ENCODE data around the gene NUDT2.
A peak's percentile ranks its signal among the peaks of the same experiment; 100 is the strongest.
"Not testable (repeated sequence)": the region's sequence is repeated elsewhere in the genome, so short reads cannot be mapped to it uniquely, and the experiment has no call there.

The NUDT2 gene

GRCh38 chr9:34328987-34329832 lies at the start of gene NUDT2, which contains the start of gene KIF24:
Gene NUDT2 (plus strand): TSS chr9:34329569. CDS start chr9:34339040, 9,471 bp downstream.
Gene KIF24 (minus strand): TSS chr9:34329268. CDS start chr9:34311346, 17,922 bp downstream.
- peaks cover 38% of the 10 kb centered on the region for H3K4me1 Mint-ChIP-seq
- H3K4me3 Mint-ChIP-seq, result peak within 1 kb of the TSS; percentile 96 to 97
- DNase-seq (peak; percentile 95 to 98), ATAC-seq (peak; percentile 97)
- H3K27ac Mint-ChIP-seq, result peak within 1 kb of the TSS; percentile 99 to 100
- no peaks in the 10 kb centered on the region for H3K27me3 Mint-ChIP-seq
- H3K9me3 Mint-ChIP-seq, result no peaks in the 10 kb centered on the region

- ATAC-seq (no peak), DNase-seq (no peak)
- Mint-ChIP-seq H3K4me3 (no peak overlapping the region), H3K27ac (no peak overlapping the region), H3K4me1 (peaks cover 6% of the 10 kb centered on the region), H3K27me3 (no peaks in the 10 kb centered on the region), H3K9me3 (no peaks in the 10 kb centered on the region)
Observed at GRCh38 chr9:34282096-34282495, 47.3 kb upstream of the NUDT2 start.

GRCh38 chr9:34289159-34289558 lies 40.2 kb upstream of the NUDT2 start:
- Mint-ChIP-seq H3K27ac (no peak overlapping the region), H3K27me3 (no peaks in the 10 kb centered on the region), H3K4me3 (no peak overlapping the region), H3K9me3 (no peaks in the 10 kb centered on the region), H3K4me1 (no peaks in the 10 kb centered on the region)
- ATAC-seq (no peak), DNase-seq (no peak)

GRCh38 chr9:34291023-34291422 lies 38.3 kb upstream of the NUDT2 start:
- no peak overlapping the region for H3K4me3 Mint-ChIP-seq
- H3K4me1 Mint-ChIP-seq, result no peaks in the 10 kb centered on the region
- DNase-seq, result no peak
- no peaks in the 10 kb centered on the region for H3K27me3 Mint-ChIP-seq
- H3K27ac Mint-ChIP-seq, result no peak overlapping the region
- no peaks in the 10 kb centered on the region for H3K9me3 Mint-ChIP-seq
- ATAC-seq, result no peak

- Mint-ChIP-seq H3K4me1 (no peaks in the 10 kb centered on the region), H3K9me3 (no peaks in the 10 kb centered on the region), H3K4me3 (no peak overlapping the region), H3K27me3 (no peaks in the 10 kb centered on the region), H3K27ac (no peak overlapping the region)
- DNase-seq (no peak), ATAC-seq (no peak)
Observed at GRCh38 chr9:34291423-34291822, 37.9 kb upstream of the NUDT2 start.

GRCh38 chr9:34292552-34292951 lies 36.8 kb upstream of the NUDT2 start:
- H3K27me3 Mint-ChIP-seq, result no peaks in the 10 kb centered on the region
- no peaks in the 10 kb centered on the region for H3K9me3 Mint-ChIP-seq
- DNase-seq, result no peak
- no peaks in the 10 kb centered on the region for H3K4me1 Mint-ChIP-seq
- no peak for ATAC-seq
- H3K27ac Mint-ChIP-seq, result no peak overlapping the region
- no peak overlapping the region for H3K4me3 Mint-ChIP-seq

- H3K27me3 Mint-ChIP-seq, H3K9me3 Mint-ChIP-seq, DNase-seq, ATAC-seq, H3K4me3 Mint-ChIP-seq, H3K4me1 Mint-ChIP-seq, H3K27ac Mint-ChIP-seq: not testable (repeated sequence)
Observed at GRCh38 chr9:34301064-34301463, 28.3 kb upstream of the NUDT2 start.

GRCh38 chr9:34308316-34308715 lies 21.1 kb upstream of the NUDT2 start:
- not testable (repeated sequence) for H3K27me3 Mint-ChIP-seq, H3K9me3 Mint-ChIP-seq, H3K4me3 Mint-ChIP-seq, H3K4me1 Mint-ChIP-seq, DNase-seq, ATAC-seq
- H3K27ac Mint-ChIP-seq, result peak overlapping the region in 1 of 2 donors; percentile 42

- Mint-ChIP-seq H3K4me3 (no peak overlapping the region), H3K9me3 (no peaks in the 10 kb centered on the region)
- no peak for ATAC-seq
Observed at GRCh38 chr9:34310215-34310614, 19.2 kb upstream of the NUDT2 start.

GRCh38 chr9:34311499-34312185 lies 17.7 kb upstream of the NUDT2 start:
- H3K4me3 Mint-ChIP-seq, result no peak overlapping the region
- no peak overlapping the region for H3K27ac Mint-ChIP-seq
- no peaks in the 10 kb centered on the region for H3K4me1 Mint-ChIP-seq
- H3K9me3 Mint-ChIP-seq, result no peaks in the 10 kb centered on the region
- DNase-seq (no peak), ATAC-seq (no peak)
- no peaks in the 10 kb centered on the region for H3K27me3 Mint-ChIP-seq

More at GRCh38 chr9:34310215-34310614, 19.2 kb upstream of the NUDT2 start:
- Mint-ChIP-seq H3K27me3 (no peaks in the 10 kb centered on the region), H3K27ac (no peak overlapping the region), H3K4me1 (no peaks in the 10 kb centered on the region)
- DNase-seq, result no peak

- H3K27me3 Mint-ChIP-seq, result no peaks in the 10 kb centered on the region
- H3K4me1 Mint-ChIP-seq, result no peaks in the 10 kb centered on the region
- DNase-seq, result no peak
- no peak overlapping the region for H3K4me3 Mint-ChIP-seq
- H3K9me3 Mint-ChIP-seq, result no peaks in the 10 kb centered on the region
- no peak overlapping the region for H3K27ac Mint-ChIP-seq
- ATAC-seq, result no peak
Observed at GRCh38 chr9:34317436-34317835, 11.9 kb upstream of the NUDT2 start.

GRCh38 chr9:34318163-34318790 lies 11.1 kb upstream of the NUDT2 start:
- no peaks in the 10 kb centered on the region for H3K9me3 Mint-ChIP-seq
- H3K27me3 Mint-ChIP-seq, result no peaks in the 10 kb centered on the region
- H3K4me3 Mint-ChIP-seq, result no peak overlapping the region
- H3K27ac Mint-ChIP-seq, result no peak overlapping the region
- no peak for ATAC-seq
- no peak for DNase-seq
- no peaks in the 10 kb centered on the region for H3K4me1 Mint-ChIP-seq

GRCh38 chr9:34321451-34321850 lies 7.9 kb upstream of the NUDT2 start:
- DNase-seq (no peak), ATAC-seq (no peak)
- Mint-ChIP-seq H3K27me3 (no peaks in the 10 kb centered on the region), H3K4me1 (no peaks in the 10 kb centered on the region), H3K27ac (no peak overlapping the region), H3K4me3 (no peak overlapping the region), H3K9me3 (no peaks in the 10 kb centered on the region)

GRCh38 chr9:34322899-34323591 lies 6.3 kb upstream of the NUDT2 start:
- H3K27ac Mint-ChIP-seq, result no peak overlapping the region
- H3K27me3 Mint-ChIP-seq, result no peaks in the 10 kb centered on the region
- DNase-seq (no peak), ATAC-seq (no peak)
- peaks cover 9% of the 10 kb centered on the region for H3K4me1 Mint-ChIP-seq
- H3K4me3 Mint-ChIP-seq, result no peak overlapping the region
- no peaks in the 10 kb centered on the region for H3K9me3 Mint-ChIP-seq

GRCh38 chr9:34326690-34327089 lies 2.7 kb upstream of the NUDT2 start:
- DNase-seq (no peak), ATAC-seq (no peak)
- H3K27ac Mint-ChIP-seq, result no peak overlapping the region
- peaks cover 25% of the 10 kb centered on the region for H3K4me1 Mint-ChIP-seq
- H3K4me3 Mint-ChIP-seq, result no peak overlapping the region
- H3K27me3 Mint-ChIP-seq, result no peaks in the 10 kb centered on the region
- H3K9me3 Mint-ChIP-seq, result no peaks in the 10 kb centered on the region

All from stimulated activated naive CD8-positive, alpha-beta T cell treated with anti-CD3 and anti-CD28 coated beads, Interleukin-15, amount 100 ng/mL, for 72 hours (primary cell).